A549 (cell line): ENCODE results near the gene CELSR1. TPM values are rescaled to one million over a fixed set of nuclear protein-coding genes. Genes with fewer than 3 reads are reported as not detected.
A peak's percentile ranks its signal among the peaks of the same experiment; 100 is the strongest.

Experiments
- ATAC-seq, 2 experiments: fragments of 200-7000 bp in 1 of 2; fragments of >200 bp in 1 of 2; cut with Nextera tagmentation in 1 of 2; cut with Tn5 transposase in 1 of 2; 3 replicates each; pipeline versions ENCODE4 v1.8.0 to v1.9.1; 2018 to 2020; ENCODE audit warnings: mild to moderate bottlenecking in 1 of 2, moderate library complexity in 1 of 2
- CTCF ChIA-PET: fragments of 300-600 bp; sonication (Branson Sonifier 250); formaldehyde crosslinking; extraction: SDS; loops from one replicate; lab custom pipeline; 2021; ENCODE audit warnings: antibody characterized with exemption, inconsistent platforms; lab: Yijun Ruan, JAX
- POLR2A ChIA-PET: fragments of 350-600 bp; formaldehyde crosslinking; extraction: SDS; loops from one replicate; lab custom pipeline; 2021; ENCODE audit warnings: antibody characterized with exemption, inconsistent platforms; lab: Yijun Ruan, JAX
- DNase-seq, 2 experiments: peaks; one replicate each; pipeline versions ENCODE4 v3.0.0 to v3.0.0-alpha.2; 2011 to 2016; ENCODE audit warnings: low read depth in 1 of 2, low spot score in 1 of 2
- FAIRE-seq: peaks from 2 replicates; lab custom pipeline; 2011; peaks lifted over from hg19 to GRCh38; lab: Jason Lieb, UNC
- H3K27ac ChIP-seq, 2 experiments: fragments of >200 bp; sonication (Bioruptor Twin); formaldehyde crosslinking; 3 replicates each; pipeline ENCODE4 v1.5.1; 2016 to 2017
- H3K4me1 ChIP-seq: fragments of >200 bp; sonication (Bioruptor Twin); formaldehyde crosslinking; 3 replicates; pipeline ENCODE4 v1.6.1; 2016
- H3K4me2 ChIP-seq: fragments of >200 bp; sonication (Bioruptor Twin); formaldehyde crosslinking; 3 replicates; pipeline ENCODE4 v1.6.1; 2016
- H3K4me3 ChIP-seq: fragments of >200 bp; sonication (Bioruptor Twin); formaldehyde crosslinking; 3 replicates; pipeline ENCODE4 v1.5.1; 2016
- H3K9me3 ChIP-seq: fragments of >200 bp; sonication (Bioruptor Twin); formaldehyde crosslinking; 3 replicates; pipeline ENCODE4 v1.6.1; 2016
- BHLHE40 ChIP-seq: IDR thresholded peaks from 2 replicates; pipeline ENCODE4 v1.6.1; 2012; ENCODE audit warnings: low read depth, low read length, inconsistent platforms
- CBX8 ChIP-seq: fragments of 200-600 bp; sonication (generic); IDR thresholded peaks from 2 replicates; pipeline ENCODE4 v1.6.1; 2016
- CHD2 ChIP-seq: fragments of 150-350 bp; IDR thresholded peaks from 2 replicates; pipeline ENCODE4 v1.6.1; 2014; ENCODE audit warnings: low read length; ENCODE audit not compliant: partially characterized antibody
- CHD4 ChIP-seq: fragments of 200-600 bp; sonication (generic); IDR thresholded peaks from 2 replicates; pipeline ENCODE4 v1.6.1; 2016; ENCODE audit warnings: antibody characterized with exemption, mild to moderate bottlenecking, borderline replicate concordance
- FOXS1 ChIP-seq: fragments of 250-450 bp; sonication (Bioruptor Pico); IDR thresholded peaks from 2 replicates; pipeline ENCODE4 v1.5.0; 2020; ENCODE audit warnings: mild to moderate bottlenecking, moderate library complexity
- GATA3 ChIP-seq: IDR thresholded peaks from 2 replicates; pipeline ENCODE4 v1.6.1; 2012; ENCODE audit warnings: borderline replicate concordance
- HOXB13 ChIP-seq: fragments of 250-450 bp; sonication (Bioruptor Pico); IDR thresholded peaks from 2 replicates; pipeline ENCODE4 v1.5.0; 2020; ENCODE audit warnings: low read depth, mild to moderate bottlenecking, moderate library complexity
- JUNB ChIP-seq: fragments of >200 bp; sonication (Bioruptor Twin); formaldehyde crosslinking; IDR thresholded peaks from 2 replicates; pipeline ENCODE4 v1.6.1; 2016
- MYC ChIP-seq: IDR thresholded peaks from 2 replicates; pipeline ENCODE4 v1.6.1; 2012; ENCODE audit warnings: mild to moderate bottlenecking, inconsistent platforms, low read length, improper control_type of control experiment, borderline replicate concordance
- PHF8 ChIP-seq: fragments of 200-600 bp; sonication (generic); IDR thresholded peaks from 2 replicates; pipeline ENCODE4 v1.6.1; 2016; ENCODE audit warnings: low read depth, mild to moderate bottlenecking, antibody characterized with exemption, moderate library complexity, borderline replicate concordance
- POLR2A ChIP-seq: IDR thresholded peaks from 2 replicates; pipeline ENCODE4 v1.6.1; 2012; ENCODE audit warnings: mild to moderate bottlenecking, low read length
- RARB ChIP-seq: fragments of 250-450 bp; sonication (Bioruptor Pico); IDR thresholded peaks from 2 replicates; pipeline ENCODE4 v1.8.0; 2021; ENCODE audit warnings: mild to moderate bottlenecking, moderate library complexity
- ZC3H11A ChIP-seq: fragments of 450-650 bp; IDR thresholded peaks from 2 replicates; pipeline ENCODE4 v1.6.1; 2014; ENCODE audit warnings: antibody characterized with exemption, mild to moderate bottlenecking
- WGBS: methylation state at CpG from one replicate; pipeline ENCODE4 v1.1.6; 2017; ENCODE audit errors: missing lambda C conversion rate; 5-methylcytosine and 5-hydroxymethylcytosine counted together
- polyA plus RNA-seq, 4 experiments: library from polyadenylated mRNA; depleted of rRNA in 3 of 4; stranded (reverse); fragments of >200 nt; fragmentation: RNase III in 1 of 4; extraction: RNeasy Plus Mini Kit Qiagen cat#74134 plus additional on column Dnase treatment in 1 of 4; gene quantifications; 2 replicates in 3 of 4; 3 replicates in 1 of 4; pipeline ENCODE4 v1.2.3, GENCODE V29; 2011 to 2017
- TF ChIP-seq, protein P1 (sequence below): IDR thresholded peaks from 2 replicates; pipeline ENCODE4 v1.6.1; 2012; ENCODE audit warnings: low read depth, borderline replicate concordance
- TF ChIP-seq, protein P2 (sequence below): fragments of >200 bp; sonication (Bioruptor Twin); formaldehyde crosslinking; IDR thresholded peaks from 2 replicates; pipeline ENCODE4 v1.6.1; 2016
- TF ChIP-seq, protein P3 (sequence below): fragments of 200-600 bp; sonication (generic); IDR thresholded peaks from 2 replicates; pipeline ENCODE4 v1.6.1; 2016; ENCODE audit warnings: antibody characterized with exemption, mild to moderate bottlenecking, moderate library complexity
- TF ChIP-seq, protein P4 (sequence below): fragments of 150-350 bp; IDR thresholded peaks from 2 replicates; pipeline ENCODE4 v1.6.1; 2014; ENCODE audit warnings: low read depth, mild to moderate bottlenecking, low read length
- TF ChIP-seq, protein P5 (sequence below): IDR thresholded peaks from 2 replicates; pipeline ENCODE4 v1.6.1; 2012

CELSR1 gene
- polyA plus RNA-seq, 2 of the 4 experiments (the other 2 are of a cell fraction): 15.3 to 31.8 TPM

DNA sequence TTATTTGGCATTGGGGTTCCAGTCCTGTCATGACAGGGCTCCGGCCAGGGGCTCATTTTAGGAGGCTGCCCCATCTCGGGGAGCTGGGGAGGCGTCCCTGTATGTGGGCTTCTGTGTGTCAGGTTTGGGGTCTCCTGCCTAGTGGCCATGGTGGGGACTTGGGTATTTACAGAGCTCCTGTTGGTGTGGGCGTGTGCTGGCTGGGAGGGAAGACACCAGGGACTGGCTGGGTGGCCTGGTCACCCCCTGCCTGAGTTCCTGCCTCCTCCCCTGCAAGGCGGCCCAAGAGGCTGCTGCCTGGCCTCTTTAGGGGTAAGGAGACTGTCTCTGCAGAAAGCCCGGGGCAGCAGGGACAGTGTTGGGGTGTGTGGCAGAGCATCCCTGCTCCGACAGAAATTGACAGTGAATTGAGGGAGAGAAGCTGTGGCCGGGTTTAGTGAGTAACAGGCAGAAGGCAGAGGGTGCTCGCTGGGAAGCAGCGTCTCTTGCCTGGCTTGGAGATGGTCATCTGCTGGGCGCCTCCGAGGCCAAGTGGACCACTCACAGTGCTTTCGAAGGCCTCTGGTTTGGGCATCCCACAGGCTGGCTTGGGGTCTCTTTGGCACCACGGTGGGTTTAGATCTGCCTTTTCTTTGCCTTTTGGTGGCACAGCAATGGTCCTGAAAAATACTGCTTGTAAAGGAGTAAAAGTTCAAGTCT is 42.5 kb upstream of the CELSR1 start:
- ChIA-PET POLR2A (no interaction called here), CTCF (no interaction called here)
- FAIRE-seq (no peak), ATAC-seq (no peak), DNase-seq (no peak)
- 91% methylated on average over 12 of the region's 14 CpGs for WGBS
- peaks cover 45% of the 10 kb centered on the region for H3K4me1 ChIP-seq
- peak overlapping the region in 1 of 2 experiments; percentile 18; a peak in 1 of 6 replicates for H3K27ac ChIP-seq
- H3K4me2 ChIP-seq: no peak overlapping the region
- H3K9me3 ChIP-seq: no peaks in the 10 kb centered on the region
- no peak overlapping the region for H3K4me3 ChIP-seq
- TF ChIP-seq POLR2A (no peak), GATA3 (no peak), CHD4 (no peak), RARB (CRISPR knock-in tag) (no peak), MYC (no peak), CBX8 (no peak), BHLHE40 (no peak), FOXS1 (CRISPR knock-in tag) (no peak), ZC3H11A (no peak), HOXB13 (no peak), CHD2 (no peak), PHF8 (no peak)
- TF ChIP-seq, protein P1, sequence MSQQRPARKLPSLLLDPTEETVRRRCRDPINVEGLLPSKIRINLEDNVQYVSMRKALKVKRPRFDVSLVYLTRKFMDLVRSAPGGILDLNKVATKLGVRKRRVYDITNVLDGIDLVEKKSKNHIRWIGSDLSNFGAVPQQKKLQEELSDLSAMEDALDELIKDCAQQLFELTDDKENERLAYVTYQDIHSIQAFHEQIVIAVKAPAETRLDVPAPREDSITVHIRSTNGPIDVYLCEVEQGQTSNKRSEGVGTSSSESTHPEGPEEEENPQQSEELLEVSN: no peak
- TF ChIP-seq, protein P2, sequence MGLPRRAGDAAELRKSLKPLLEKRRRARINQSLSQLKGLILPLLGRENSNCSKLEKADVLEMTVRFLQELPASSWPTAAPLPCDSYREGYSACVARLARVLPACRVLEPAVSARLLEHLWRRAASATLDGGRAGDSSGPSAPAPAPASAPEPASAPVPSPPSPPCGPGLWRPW: no peak
- TF ChIP-seq, protein P3, sequence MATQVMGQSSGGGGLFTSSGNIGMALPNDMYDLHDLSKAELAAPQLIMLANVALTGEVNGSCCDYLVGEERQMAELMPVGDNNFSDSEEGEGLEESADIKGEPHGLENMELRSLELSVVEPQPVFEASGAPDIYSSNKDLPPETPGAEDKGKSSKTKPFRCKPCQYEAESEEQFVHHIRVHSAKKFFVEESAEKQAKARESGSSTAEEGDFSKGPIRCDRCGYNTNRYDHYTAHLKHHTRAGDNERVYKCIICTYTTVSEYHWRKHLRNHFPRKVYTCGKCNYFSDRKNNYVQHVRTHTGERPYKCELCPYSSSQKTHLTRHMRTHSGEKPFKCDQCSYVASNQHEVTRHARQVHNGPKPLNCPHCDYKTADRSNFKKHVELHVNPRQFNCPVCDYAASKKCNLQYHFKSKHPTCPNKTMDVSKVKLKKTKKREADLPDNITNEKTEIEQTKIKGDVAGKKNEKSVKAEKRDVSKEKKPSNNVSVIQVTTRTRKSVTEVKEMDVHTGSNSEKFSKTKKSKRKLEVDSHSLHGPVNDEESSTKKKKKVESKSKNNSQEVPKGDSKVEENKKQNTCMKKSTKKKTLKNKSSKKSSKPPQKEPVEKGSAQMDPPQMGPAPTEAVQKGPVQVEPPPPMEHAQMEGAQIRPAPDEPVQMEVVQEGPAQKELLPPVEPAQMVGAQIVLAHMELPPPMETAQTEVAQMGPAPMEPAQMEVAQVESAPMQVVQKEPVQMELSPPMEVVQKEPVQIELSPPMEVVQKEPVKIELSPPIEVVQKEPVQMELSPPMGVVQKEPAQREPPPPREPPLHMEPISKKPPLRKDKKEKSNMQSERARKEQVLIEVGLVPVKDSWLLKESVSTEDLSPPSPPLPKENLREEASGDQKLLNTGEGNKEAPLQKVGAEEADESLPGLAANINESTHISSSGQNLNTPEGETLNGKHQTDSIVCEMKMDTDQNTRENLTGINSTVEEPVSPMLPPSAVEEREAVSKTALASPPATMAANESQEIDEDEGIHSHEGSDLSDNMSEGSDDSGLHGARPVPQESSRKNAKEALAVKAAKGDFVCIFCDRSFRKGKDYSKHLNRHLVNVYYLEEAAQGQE: no peak

DNA sequence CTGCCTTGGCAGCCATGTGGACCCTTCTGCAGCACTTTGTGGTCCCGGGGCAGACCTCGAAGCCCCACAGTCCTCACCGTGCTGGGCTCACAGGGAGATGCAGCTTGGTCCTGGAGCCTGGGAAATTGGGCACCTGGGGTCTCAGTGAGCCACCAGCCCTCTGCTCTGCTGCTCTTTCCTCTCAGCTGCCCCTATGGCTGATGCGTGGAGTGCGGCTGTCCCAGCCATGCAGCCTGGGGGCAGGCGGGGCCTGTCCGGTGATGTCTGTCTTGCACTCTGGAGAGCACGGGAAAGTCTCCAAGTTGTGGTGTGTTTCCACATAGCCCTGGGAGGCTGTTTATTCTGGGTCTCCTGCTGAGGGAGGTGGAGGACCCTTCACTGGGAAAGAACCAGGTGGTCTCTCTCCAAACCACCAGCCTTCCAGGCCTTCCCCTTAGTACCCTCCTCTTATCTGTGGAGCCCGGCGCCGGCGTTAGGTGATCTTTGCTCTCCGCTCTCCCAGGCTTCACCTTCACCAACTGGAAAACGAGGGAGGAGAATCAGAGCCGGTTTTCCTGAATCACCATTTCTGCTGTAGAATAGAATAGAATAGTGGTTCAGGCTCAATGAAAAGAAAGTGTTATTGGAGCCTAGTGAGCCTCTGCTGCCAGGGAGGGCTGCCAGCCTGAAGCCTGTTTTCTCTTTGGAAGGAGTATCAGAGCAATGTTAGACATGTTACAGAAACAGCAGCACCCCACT is 41.6 kb upstream of the CELSR1 start:
- peak in 1 of 2 experiments; percentile 15; a peak in 2 of 6 replicates for ATAC-seq
- DNase-seq: no peak
- TF ChIP-seq JUNB: no peak
- TF ChIP-seq, protein P4, sequence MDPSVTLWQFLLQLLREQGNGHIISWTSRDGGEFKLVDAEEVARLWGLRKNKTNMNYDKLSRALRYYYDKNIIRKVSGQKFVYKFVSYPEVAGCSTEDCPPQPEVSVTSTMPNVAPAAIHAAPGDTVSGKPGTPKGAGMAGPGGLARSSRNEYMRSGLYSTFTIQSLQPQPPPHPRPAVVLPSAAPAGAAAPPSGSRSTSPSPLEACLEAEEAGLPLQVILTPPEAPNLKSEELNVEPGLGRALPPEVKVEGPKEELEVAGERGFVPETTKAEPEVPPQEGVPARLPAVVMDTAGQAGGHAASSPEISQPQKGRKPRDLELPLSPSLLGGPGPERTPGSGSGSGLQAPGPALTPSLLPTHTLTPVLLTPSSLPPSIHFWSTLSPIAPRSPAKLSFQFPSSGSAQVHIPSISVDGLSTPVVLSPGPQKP: no peak
- TF ChIP-seq, protein P5, sequence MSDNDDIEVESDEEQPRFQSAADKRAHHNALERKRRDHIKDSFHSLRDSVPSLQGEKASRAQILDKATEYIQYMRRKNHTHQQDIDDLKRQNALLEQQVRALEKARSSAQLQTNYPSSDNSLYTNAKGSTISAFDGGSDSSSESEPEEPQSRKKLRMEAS: no peak
- TF ChIP-seq, all 56 proteins: peak for 0
- Histone ChIP-seq H3K27ac (peak overlapping the region in 1 of 2 experiments; percentile 99; a peak in 3 of 6 replicates), H3K4me3 (no peak overlapping the region), H3K9me3 (no peaks in the 10 kb centered on the region), H3K4me2 (peak overlapping the region; percentile 91), H3K4me1 (peaks cover 50% of the 10 kb centered on the region)
- ChIA-PET POLR2A (no interaction called here), CTCF (no interaction called here)
- 85% methylated on average over 10 of the region's 15 CpGs for WGBS
- FAIRE-seq: no peak
